ACC112 (cell line): Measurements from ENCODE around the gene ANXA5.
A peak's percentile ranks its signal among the peaks of the same experiment; 100 is the strongest.
"Not testable (repeated sequence)": the region's sequence is repeated elsewhere in the genome, so short reads cannot be mapped to it uniquely, and the experiment has no call there.

Experiments
- H2AFZ ChIP-seq: fragments of 200-600 bp; sonication (generic); one replicate; pipeline ENCODE4 v1.6.0; 2017; ENCODE audit warnings: antibody characterized with exemption, low read length; ENCODE audit not compliant: unreplicated experiment
- H3K27ac ChIP-seq: fragments of 200-600 bp; sonication (generic); 2 replicates; pipeline ENCODE4 v1.5.1; 2014; ENCODE audit warnings: low read depth, mild to moderate bottlenecking, antibody characterized with exemption, low read length, moderate library complexity
- H3K27me3 ChIP-seq: fragments of 200-600 bp; sonication (generic); 2 replicates; pipeline ENCODE4 v1.6.1; 2014; ENCODE audit warnings: mild to moderate bottlenecking, antibody characterized with exemption, low read length, moderate library complexity, mixed read lengths; ENCODE audit not compliant: insufficient read depth
- H3K36me3 ChIP-seq: fragments of 200-600 bp; sonication (generic); 2 replicates; pipeline ENCODE4 v1.6.1; 2016; ENCODE audit warnings: mild to moderate bottlenecking, antibody characterized with exemption, low read length, moderate library complexity, mixed read lengths; ENCODE audit not compliant: insufficient read depth
- H3K4me1 ChIP-seq: fragments of 200-600 bp; sonication (generic); one replicate; pipeline ENCODE4 v1.6.1; 2016; ENCODE audit warnings: low read length, mixed read lengths; ENCODE audit not compliant: insufficient read depth, unreplicated experiment, control insufficient read depth
- H3K4me3 ChIP-seq: fragments of 200-600 bp; sonication (generic); 2 replicates; pipeline ENCODE4 v1.5.1; 2014; ENCODE audit warnings: mild to moderate bottlenecking, low read depth, low read length
- H3K79me2 ChIP-seq: fragments of 200-600 bp; sonication (generic); one replicate; pipeline ENCODE4 v1.6.0; 2016; ENCODE audit warnings: low read length; ENCODE audit not compliant: control insufficient read depth, unreplicated experiment, insufficient read depth

ANXA5 gene

GRCh38 chr4:121729753-121730152, 33.0 kb upstream of the ANXA5 start:
- H3K79me2 ChIP-seq, H3K4me3 ChIP-seq, H3K36me3 ChIP-seq, H3K27me3 ChIP-seq, H2AFZ ChIP-seq, H3K27ac ChIP-seq: not testable (repeated sequence)
- H3K4me1 ChIP-seq, result peaks cover 27% of the 10 kb centered on the region

DNA sequence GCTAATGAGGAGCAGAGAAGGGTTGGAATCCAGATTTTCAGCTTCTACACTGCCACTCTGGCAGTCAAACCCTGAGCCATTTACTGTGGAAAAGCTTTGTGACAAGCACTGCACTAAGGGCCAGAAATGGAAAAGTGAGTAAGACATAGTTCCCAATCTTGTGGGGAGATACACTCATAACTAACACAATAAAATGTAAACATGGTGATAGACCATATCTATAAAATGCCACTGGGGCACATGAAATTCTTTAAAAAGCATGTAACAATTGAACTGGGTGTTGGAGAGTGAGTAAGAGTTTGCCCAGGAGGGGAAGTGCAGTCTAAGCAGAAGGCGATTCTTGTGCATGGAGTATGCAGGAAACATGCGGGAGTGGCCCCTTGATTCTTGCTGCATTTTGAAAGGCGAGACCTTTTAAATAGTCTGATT, 32.0 kb upstream of the ANXA5 start:
- no peaks in the 10 kb centered on the region for H3K79me2 ChIP-seq
- H3K4me3 ChIP-seq, result peak overlapping the region; percentile 24; the same call in 1 of the 2 replicates
- H3K4me1 ChIP-seq, result peaks cover 27% of the 10 kb centered on the region
- peak overlapping the region; percentile 99 for H3K27ac ChIP-seq
- no peaks in the 10 kb centered on the region for H3K27me3 ChIP-seq
- H3K36me3 ChIP-seq, result no peaks in the 10 kb centered on the region
- H2AFZ ChIP-seq, result no peak overlapping the region

DNA sequence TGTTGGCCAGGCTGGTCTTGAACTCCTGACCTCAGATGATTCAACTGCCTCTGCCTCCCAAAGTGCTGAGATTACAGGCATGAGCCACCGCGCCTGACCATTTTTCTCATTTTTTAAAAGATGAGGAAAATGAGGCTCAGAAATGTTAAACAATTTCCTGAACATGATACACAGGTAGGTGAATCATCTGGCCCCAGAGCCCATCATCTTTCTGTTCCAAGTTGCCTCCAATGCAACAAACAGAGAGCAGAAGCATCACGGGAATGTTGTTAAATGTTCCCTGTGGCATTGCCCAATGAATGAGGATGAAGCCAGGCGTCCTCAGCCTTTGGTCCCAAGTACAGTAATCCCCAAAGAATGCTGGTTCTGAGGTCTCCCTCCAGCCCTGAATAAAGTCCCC, 31.3 kb upstream of the ANXA5 start:
- peaks cover 27% of the 10 kb centered on the region for H3K4me1 ChIP-seq
- H3K36me3 ChIP-seq, result no peaks in the 10 kb centered on the region
- no peaks in the 10 kb centered on the region for H3K27me3 ChIP-seq
- H3K79me2 ChIP-seq, result no peaks in the 10 kb centered on the region
- H3K27ac ChIP-seq, result peak overlapping the region; percentile 99
- no peak overlapping the region for H2AFZ ChIP-seq
- no peak overlapping the region for H3K4me3 ChIP-seq

GRCh38 chr4:121726642-121727268, 30.0 kb upstream of the ANXA5 start:
- H3K27me3 ChIP-seq, result no peaks in the 10 kb centered on the region
- H3K36me3 ChIP-seq, result no peaks in the 10 kb centered on the region
- peak overlapping the region; percentile 99 for H3K27ac ChIP-seq
- no peaks in the 10 kb centered on the region for H3K79me2 ChIP-seq
- peaks cover 27% of the 10 kb centered on the region for H3K4me1 ChIP-seq
- H2AFZ ChIP-seq, result peak overlapping the region; percentile 81
- no peak overlapping the region for H3K4me3 ChIP-seq

GRCh38 chr4:121724671-121725070, 27.9 kb upstream of the ANXA5 start:
- H3K27ac ChIP-seq, result no peak overlapping the region
- peaks cover 27% of the 10 kb centered on the region for H3K4me1 ChIP-seq
- H3K27me3 ChIP-seq, result no peaks in the 10 kb centered on the region
- no peaks in the 10 kb centered on the region for H3K36me3 ChIP-seq
- no peak overlapping the region for H3K4me3 ChIP-seq
- no peak overlapping the region for H2AFZ ChIP-seq
- no peaks in the 10 kb centered on the region for H3K79me2 ChIP-seq

GRCh38 chr4:121721700-121722099, 24.9 kb upstream of the ANXA5 start:
- H3K27me3 ChIP-seq, result no peaks in the 10 kb centered on the region
- no peaks in the 10 kb centered on the region for H3K36me3 ChIP-seq
- no peak overlapping the region for H2AFZ ChIP-seq
- no peaks in the 10 kb centered on the region for H3K79me2 ChIP-seq
- H3K4me3 ChIP-seq, result no peak overlapping the region
- H3K4me1 ChIP-seq, result peaks cover 12% of the 10 kb centered on the region
- no peak overlapping the region for H3K27ac ChIP-seq

DNA sequence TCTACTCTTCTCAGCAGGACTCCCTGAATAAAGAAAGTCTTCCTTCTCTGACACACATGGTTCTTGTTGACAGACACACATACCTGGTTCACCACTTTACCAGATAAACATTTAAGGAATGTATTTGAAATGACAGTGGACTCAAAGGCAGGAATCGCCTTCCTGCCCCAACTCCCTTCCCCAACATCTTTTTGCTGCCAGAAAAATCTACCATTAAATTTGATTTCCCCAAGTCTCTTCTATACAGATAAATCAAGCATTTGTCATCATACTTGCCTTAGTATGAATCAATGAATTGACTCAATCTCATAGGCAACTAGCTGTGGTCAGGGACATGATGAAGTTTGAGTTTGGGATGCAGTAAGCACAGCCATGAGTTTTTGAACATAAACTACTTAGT, 23.3 kb upstream of the ANXA5 start:
- no peaks in the 10 kb centered on the region for H3K36me3 ChIP-seq
- no peaks in the 10 kb centered on the region for H3K27me3 ChIP-seq
- H3K4me3 ChIP-seq, result no peak overlapping the region
- H3K4me1 ChIP-seq, result peaks cover 9% of the 10 kb centered on the region
- H3K27ac ChIP-seq, result no peak overlapping the region
- no peaks in the 10 kb centered on the region for H3K79me2 ChIP-seq
- H2AFZ ChIP-seq, result no peak overlapping the region

DNA sequence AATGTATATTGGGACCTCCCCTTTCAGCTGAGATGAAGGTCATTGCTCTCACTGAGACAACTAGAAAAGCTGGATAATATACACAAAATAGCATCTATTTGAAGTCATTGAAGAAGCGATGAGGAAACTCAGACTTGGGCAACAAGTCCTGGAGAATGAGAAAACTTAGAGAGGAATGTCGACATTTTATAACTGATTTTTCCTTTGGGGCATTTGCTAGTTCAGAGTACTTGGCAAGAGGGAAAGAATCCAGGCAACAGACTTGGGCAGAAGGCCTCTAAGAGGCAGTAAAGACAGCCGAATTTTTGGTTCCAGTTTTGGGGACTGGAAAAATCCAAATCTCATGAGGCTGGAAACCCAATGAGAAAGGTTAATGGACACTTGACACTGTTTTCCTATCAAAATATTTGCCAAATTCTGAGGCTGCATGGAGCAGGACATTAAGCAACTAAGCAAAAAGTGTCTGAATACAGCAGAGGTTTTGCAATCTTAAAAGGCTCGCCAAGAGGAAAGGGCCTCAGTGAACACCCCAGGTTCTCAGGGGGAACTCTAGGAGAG, 21.0 kb upstream of the ANXA5 start:
- no peaks in the 10 kb centered on the region for H3K36me3 ChIP-seq
- peaks cover 9% of the 10 kb centered on the region for H3K4me1 ChIP-seq
- H3K79me2 ChIP-seq, result no peaks in the 10 kb centered on the region
- H3K27ac ChIP-seq, result peak overlapping the region; percentile 36; the same call in 1 of the 2 replicates
- H3K4me3 ChIP-seq, result no peak overlapping the region
- H3K27me3 ChIP-seq, result no peaks in the 10 kb centered on the region
- H2AFZ ChIP-seq, result peak overlapping the region; percentile 69

DNA sequence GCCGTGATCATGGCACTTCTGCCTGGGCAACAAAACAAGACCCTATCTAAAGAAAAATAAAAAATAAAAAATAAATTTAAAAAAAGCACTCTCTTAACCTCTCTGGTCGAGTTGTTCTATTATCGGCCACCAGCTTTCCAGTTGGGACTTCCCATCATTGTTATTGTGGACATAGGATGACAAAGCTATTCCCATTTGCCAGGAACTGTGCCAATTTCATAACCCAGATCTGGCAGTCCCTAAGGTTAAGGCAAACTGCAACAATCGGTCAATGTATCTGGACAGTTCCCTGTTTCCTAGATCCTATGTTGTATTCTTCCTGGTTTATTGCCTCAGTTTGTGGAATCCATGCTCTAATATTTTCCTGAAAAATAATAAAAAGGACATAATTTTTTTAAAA, 17.8 kb upstream of the ANXA5 start:
- Histone ChIP-seq H2AFZ (no peak overlapping the region), H3K36me3 (no peaks in the 10 kb centered on the region), H3K79me2 (no peaks in the 10 kb centered on the region), H3K4me1 (peaks cover 31% of the 10 kb centered on the region), H3K4me3 (no peak overlapping the region), H3K27me3 (no peaks in the 10 kb centered on the region), H3K27ac (no peak overlapping the region)

DNA sequence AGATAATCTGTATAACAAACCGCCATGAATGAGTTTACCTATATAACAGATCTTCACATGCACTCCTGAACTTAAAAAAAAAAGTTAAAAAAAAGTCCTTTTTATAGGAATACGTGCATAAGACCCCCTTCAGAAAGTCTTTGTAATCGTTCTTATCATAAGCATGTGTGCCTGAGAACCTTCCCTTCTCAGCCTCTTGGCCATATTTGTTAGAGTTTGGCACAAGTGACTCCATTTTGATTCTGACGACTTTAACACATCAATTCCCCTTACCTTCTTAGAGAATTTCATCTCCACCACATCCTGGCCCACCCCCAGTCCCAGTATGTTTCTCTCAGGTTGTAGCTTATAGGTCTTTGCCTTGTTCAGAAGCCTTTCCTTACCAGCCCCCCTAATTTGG, 16.0 kb upstream of the ANXA5 start:
- H2AFZ ChIP-seq, result no peak overlapping the region
- H3K79me2 ChIP-seq, result no peaks in the 10 kb centered on the region

GRCh38 chr4:121712001-121712651, 15.3 kb upstream of the ANXA5 start:
- peak overlapping the region; percentile 84; the same call in 1 of the 2 replicates for H3K27ac ChIP-seq
- H3K4me1 ChIP-seq, result peaks cover 31% of the 10 kb centered on the region
- H2AFZ ChIP-seq, result peak overlapping the region; percentile 23
- no peaks in the 10 kb centered on the region for H3K27me3 ChIP-seq
- no peaks in the 10 kb centered on the region for H3K36me3 ChIP-seq
- peak overlapping the region; percentile 19 for H3K4me3 ChIP-seq
- no peaks in the 10 kb centered on the region for H3K79me2 ChIP-seq

More for the DNA sequence above, 16.0 kb upstream of the ANXA5 start:
- Histone ChIP-seq H3K4me3 (no peak overlapping the region), H3K27ac (no peak overlapping the region), H3K36me3 (no peaks in the 10 kb centered on the region), H3K4me1 (peaks cover 32% of the 10 kb centered on the region), H3K27me3 (no peaks in the 10 kb centered on the region)
